Measurements from ENCODE around the gene TSHZ2. TPM values are rescaled to one million over a fixed set of nuclear protein-coding genes. Genes with fewer than 3 reads are reported as not detected.

TSHZ2 gene
- total RNA-seq, 1 experiment from 2014 or later, result 0.07 TPM

- Histone ChIP-seq H3K9me3 (ENCODE audit: control insufficient read depth, low read depth, low read length) (no peaks in the 10 kb centered on the region), H3K14ac (ENCODE audit: insufficient read depth, low read length) (no peak overlapping the region), H2BK12ac (ENCODE audit: insufficient read length, low read depth, low read length) (no peak overlapping the region), H4K5ac (ENCODE audit: insufficient read length, low read depth, low read length) (no peak overlapping the region), H3K27ac (ENCODE audit: insufficient read length, low read depth, low read length) (no peak overlapping the region), H3K23me2 (ENCODE audit: insufficient read length, low read depth, low read length, poor library complexity, severe bottlenecking) (no peaks in the 10 kb centered on the region), H3K18ac (ENCODE audit: insufficient read length, low read depth, low read length) (no peak overlapping the region), H2BK5ac (ENCODE audit: insufficient read length, low read length) (no peak overlapping the region), H3K23ac (ENCODE audit: insufficient read length, low read depth, low read length) (no peak overlapping the region), H2BK15ac (ENCODE audit: low read depth, low read length) (no peak overlapping the region), H3T11ph (ENCODE audit: low read length) (no peak overlapping the region), H3K4me1 (ENCODE audit: insufficient read depth, low read length) (0 out of 2 replicates have a peak, but pooled peaks cover 2% of the 10 kb centered on the region), H3K4ac (ENCODE audit: low read depth, low read length) (no peak overlapping the region), H3K56ac (ENCODE audit: insufficient read length, low read depth, low read length) (no peak overlapping the region), H2BK120ac (ENCODE audit: low read depth, low read length, poor library complexity, severe bottlenecking) (no peak overlapping the region), H2BK20ac (ENCODE audit: low read depth, low read length, poor library complexity, severe bottlenecking) (no peak overlapping the region), H3K4me2 (ENCODE audit: insufficient read depth, insufficient read length, low read length) (no peak overlapping the region), H3K79me1 (ENCODE audit: insufficient read depth, low read depth, low read length, poor library complexity, severe bottlenecking) (no peaks in the 10 kb centered on the region), H3K79me2 (ENCODE audit: insufficient read depth, low read length) (no peaks in the 10 kb centered on the region), H3K27me3 (ENCODE audit: insufficient read depth, low read length) (no peaks in the 10 kb centered on the region), H2AK5ac (ENCODE audit: insufficient read length, low read length) (no peak overlapping the region), H4K20me1 (ENCODE audit: control insufficient read depth, insufficient read depth, insufficient read length) (no peaks in the 10 kb centered on the region), H4K91ac (ENCODE audit: insufficient read length, low read depth, low read length) (no peak overlapping the region), H3K9ac (ENCODE audit: extremely low read depth, insufficient read length, low read length) (no peak overlapping the region), H4K8ac (replicated peaks; ENCODE audit: insufficient read length, low read depth, low read length) (no peak overlapping the region), H2AFZ (ENCODE audit: low read length) (no peak overlapping the region)
- Mint-ChIP-seq H3K9me3 (no peaks in the 10 kb centered on the region), H3K27ac (no peak overlapping the region), H3K4me3 (no peak overlapping the region), H3K36me3 (ENCODE audit: insufficient read depth in 1 of 3, low read depth in 3 of 3) (no peaks in the 10 kb centered on the region), H3K4me1 (peaks cover 25 to 26% of the 10 kb centered on the region in 2 experiments), H3K27me3 (ENCODE audit: low read depth) (no peaks in the 10 kb centered on the region)
- TF ChIP-seq, protein P1, sequence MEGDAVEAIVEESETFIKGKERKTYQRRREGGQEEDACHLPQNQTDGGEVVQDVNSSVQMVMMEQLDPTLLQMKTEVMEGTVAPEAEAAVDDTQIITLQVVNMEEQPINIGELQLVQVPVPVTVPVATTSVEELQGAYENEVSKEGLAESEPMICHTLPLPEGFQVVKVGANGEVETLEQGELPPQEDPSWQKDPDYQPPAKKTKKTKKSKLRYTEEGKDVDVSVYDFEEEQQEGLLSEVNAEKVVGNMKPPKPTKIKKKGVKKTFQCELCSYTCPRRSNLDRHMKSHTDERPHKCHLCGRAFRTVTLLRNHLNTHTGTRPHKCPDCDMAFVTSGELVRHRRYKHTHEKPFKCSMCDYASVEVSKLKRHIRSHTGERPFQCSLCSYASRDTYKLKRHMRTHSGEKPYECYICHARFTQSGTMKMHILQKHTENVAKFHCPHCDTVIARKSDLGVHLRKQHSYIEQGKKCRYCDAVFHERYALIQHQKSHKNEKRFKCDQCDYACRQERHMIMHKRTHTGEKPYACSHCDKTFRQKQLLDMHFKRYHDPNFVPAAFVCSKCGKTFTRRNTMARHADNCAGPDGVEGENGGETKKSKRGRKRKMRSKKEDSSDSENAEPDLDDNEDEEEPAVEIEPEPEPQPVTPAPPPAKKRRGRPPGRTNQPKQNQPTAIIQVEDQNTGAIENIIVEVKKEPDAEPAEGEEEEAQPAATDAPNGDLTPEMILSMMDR (conservative IDR thresholded peaks at IDR 0.05), result no peak
- DNase-seq, result no peak
- no CpG with 5 or more reads among the region's 4 CpGs for WGBS (ENCODE audit: extremely low coverage, insufficient read length, low lambda C conversion rate)
Observed at GRCh38 chr20:53133628-53134027, 161.5 kb downstream of the TSHZ2 start.

Data from H9 (cell line).